ENCODE measurements around the gene CYP17A1.
"Not testable (repeated sequence)": the region's sequence is repeated elsewhere in the genome, so short reads cannot be mapped to it uniquely, and the experiment has no call there.

Gene CYP17A1

DNA sequence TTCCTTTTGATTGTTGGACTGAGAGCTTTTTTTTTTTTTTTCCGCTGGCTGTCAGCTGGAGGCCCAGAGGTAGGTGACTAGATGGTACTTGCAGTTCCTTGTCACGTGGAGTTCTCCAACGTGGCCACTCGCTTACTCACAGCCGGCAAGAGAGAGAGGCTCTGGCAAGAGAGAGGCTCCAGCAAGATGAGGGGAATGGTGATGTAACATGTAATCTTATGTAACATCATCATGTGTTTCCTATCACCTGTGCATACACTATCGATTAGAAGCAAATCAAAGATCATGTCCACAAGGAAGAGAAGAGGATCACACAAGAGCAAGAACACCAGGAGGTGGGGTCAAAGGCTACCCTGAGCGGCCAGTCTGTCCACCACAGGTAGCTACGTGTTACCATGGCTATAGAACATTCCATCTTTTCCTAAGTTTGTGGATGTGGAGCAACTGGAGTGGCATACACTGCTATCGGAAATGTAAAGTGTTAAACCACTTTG, 12.9 kb upstream of the CYP17A1 start:
- DNase-seq (ENCODE audit: low read depth, low spot score) = no peak
- H3K9me3 ChIP-seq (ENCODE audit: insufficient read depth, low read length) = 0 out of 2 replicates have a peak, but pooled peaks cover 4% of the 10 kb centered on the region
- H3K27me3 ChIP-seq (ENCODE audit: insufficient read depth, insufficient read length) = no peaks in the 10 kb centered on the region
- no peaks in the 10 kb centered on the region for H3K4me1 ChIP-seq (ENCODE audit: insufficient read depth, insufficient read length)
- no peak overlapping the region for H3K4me3 ChIP-seq (ENCODE audit: insufficient read length, low read depth)
- H3K9ac ChIP-seq (ENCODE audit: insufficient read length, low read depth) = no peak overlapping the region
- no peaks in the 10 kb centered on the region for H3K36me3 ChIP-seq (ENCODE audit: insufficient read depth, insufficient read length, low read length)
- TF ChIP-seq YY1 (IDR thresholded peaks at IDR 0.05; ENCODE audit: insufficient read depth, insufficient read length) = no peak
- TF ChIP-seq ZNF274 (IDR thresholded peaks at IDR 0.05; ENCODE audit: low read depth, low read length) = no peak
- no peak for TF ChIP-seq SUZ12 (IDR thresholded peaks at IDR 0.05; ENCODE audit: extremely low read depth, insufficient read depth, insufficient read length)

- H3K4me3 ChIP-seq (ENCODE audit: insufficient read length, low read depth) = no peak overlapping the region
- H3K4me1 ChIP-seq (ENCODE audit: insufficient read depth, insufficient read length) = no peaks in the 10 kb centered on the region
- H3K27me3 ChIP-seq (ENCODE audit: insufficient read depth, insufficient read length) = no peaks in the 10 kb centered on the region
- TF ChIP-seq SUZ12 (IDR thresholded peaks at IDR 0.05; ENCODE audit: extremely low read depth, insufficient read depth, insufficient read length) = no peak
- no peak for TF ChIP-seq ZNF274 (IDR thresholded peaks at IDR 0.05; ENCODE audit: low read depth, low read length)
- TF ChIP-seq YY1 (IDR thresholded peaks at IDR 0.05; ENCODE audit: insufficient read depth, insufficient read length) = no peak
- H3K9me3 ChIP-seq (ENCODE audit: insufficient read depth, low read length) = 0 out of 2 replicates have a peak, but pooled peaks cover 6% of the 10 kb centered on the region
- no peaks in the 10 kb centered on the region for H3K36me3 ChIP-seq (ENCODE audit: insufficient read depth, insufficient read length, low read length)
- DNase-seq (ENCODE audit: low read depth, low spot score) = no peak
- no peak overlapping the region for H3K9ac ChIP-seq (ENCODE audit: insufficient read length, low read depth)
These were observed 8.2 kb upstream of the CYP17A1 start for GRCh38 chr10:102845352-102845902.

DNA sequence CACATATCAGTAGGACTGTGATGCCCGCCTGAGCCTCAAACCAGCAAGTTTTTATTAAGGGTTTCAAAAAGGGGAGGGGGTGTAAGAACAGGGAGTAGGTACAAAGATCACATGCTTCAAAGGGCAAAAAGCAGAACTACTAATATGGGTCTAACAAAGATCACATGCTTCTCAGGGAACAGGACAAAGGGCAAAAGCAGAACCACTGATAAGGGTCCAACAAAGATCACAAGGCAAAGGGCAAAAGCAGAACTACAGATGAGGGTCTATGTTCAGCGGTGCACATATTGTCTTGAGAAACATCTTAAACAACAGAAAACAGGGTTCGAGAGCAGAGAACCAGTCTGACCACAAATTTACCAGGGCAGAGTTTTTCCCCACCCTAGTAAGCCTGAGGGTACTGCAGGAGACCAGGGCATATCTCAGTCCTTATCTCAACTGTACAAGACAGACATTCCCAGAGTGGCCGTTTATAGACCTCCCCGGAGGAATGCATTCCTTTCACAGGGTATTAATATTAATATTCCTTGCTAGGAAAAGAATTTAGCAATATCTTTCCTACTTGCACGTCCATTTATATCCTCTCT, 7.1 kb upstream of the CYP17A1 start:
- H3K27me3 ChIP-seq (ENCODE audit: insufficient read depth, insufficient read length); H3K4me3 ChIP-seq (ENCODE audit: insufficient read length, low read depth); H3K9me3 ChIP-seq (ENCODE audit: insufficient read depth, low read length); H3K4me1 ChIP-seq (ENCODE audit: insufficient read depth, insufficient read length); H3K36me3 ChIP-seq (ENCODE audit: insufficient read depth, insufficient read length, low read length); DNase-seq (ENCODE audit: low read depth, low spot score); H3K9ac ChIP-seq (ENCODE audit: insufficient read length, low read depth): not testable (repeated sequence)

- H3K36me3 ChIP-seq (ENCODE audit: insufficient read depth, insufficient read length, low read length); H3K9ac ChIP-seq (ENCODE audit: insufficient read length, low read depth); H3K27me3 ChIP-seq (ENCODE audit: insufficient read depth, insufficient read length); H3K4me1 ChIP-seq (ENCODE audit: insufficient read depth, insufficient read length); DNase-seq (ENCODE audit: low read depth, low spot score); H3K4me3 ChIP-seq (ENCODE audit: insufficient read length, low read depth): not testable (repeated sequence)
- peaks cover 13% of the 10 kb centered on the region for H3K9me3 ChIP-seq (ENCODE audit: insufficient read depth, low read length)
These were observed 5.9 kb upstream of the CYP17A1 start for GRCh38 chr10:102843139-102843538.

- no peaks in the 10 kb centered on the region for H3K4me1 ChIP-seq (ENCODE audit: insufficient read depth, insufficient read length)
- H3K9ac ChIP-seq (ENCODE audit: insufficient read length, low read depth) = no peak overlapping the region
- no peak overlapping the region for H3K4me3 ChIP-seq (ENCODE audit: insufficient read length, low read depth)
- peaks cover 25% of the 10 kb centered on the region for H3K9me3 ChIP-seq (ENCODE audit: insufficient read depth, low read length)
- no peaks in the 10 kb centered on the region for H3K27me3 ChIP-seq (ENCODE audit: insufficient read depth, insufficient read length)
- no peak for TF ChIP-seq ZNF274 (IDR thresholded peaks at IDR 0.05; ENCODE audit: low read depth, low read length)
- no peak for TF ChIP-seq SUZ12 (IDR thresholded peaks at IDR 0.05; ENCODE audit: extremely low read depth, insufficient read depth, insufficient read length)
- H3K36me3 ChIP-seq (ENCODE audit: insufficient read depth, insufficient read length, low read length) = no peaks in the 10 kb centered on the region
- DNase-seq (ENCODE audit: low read depth, low spot score) = no peak
These were observed 4.7 kb upstream of the CYP17A1 start for GRCh38 chr10:102841827-102842345.

- not testable (repeated sequence) for DNase-seq (ENCODE audit: low read depth, low spot score); H3K4me3 ChIP-seq (ENCODE audit: insufficient read length, low read depth); H3K4me1 ChIP-seq (ENCODE audit: insufficient read depth, insufficient read length); H3K36me3 ChIP-seq (ENCODE audit: insufficient read depth, insufficient read length, low read length); H3K27me3 ChIP-seq (ENCODE audit: insufficient read depth, insufficient read length); H3K9ac ChIP-seq (ENCODE audit: insufficient read length, low read depth)
- peaks cover 20% of the 10 kb centered on the region for H3K9me3 ChIP-seq (ENCODE audit: insufficient read depth, low read length)
These were observed 1.2 kb upstream of the CYP17A1 start for GRCh38 chr10:102838276-102838927.

GRCh38 chr10:102835007-102835482, 2.2 kb downstream of the CYP17A1 start:
- H3K4me3 ChIP-seq (ENCODE audit: insufficient read length, low read depth) = no peak overlapping the region
- peaks cover 20% of the 10 kb centered on the region for H3K9me3 ChIP-seq (ENCODE audit: insufficient read depth, low read length)
- H3K4me1 ChIP-seq (ENCODE audit: insufficient read depth, insufficient read length) = peaks cover 2% of the 10 kb centered on the region
- TF ChIP-seq YY1 (IDR thresholded peaks at IDR 0.05; ENCODE audit: insufficient read depth, insufficient read length) (no peak), ZNF274 (IDR thresholded peaks at IDR 0.05; ENCODE audit: low read depth, low read length) (no peak), SUZ12 (IDR thresholded peaks at IDR 0.05; ENCODE audit: extremely low read depth, insufficient read depth, insufficient read length) (no peak)
- peak; percentile 66 for DNase-seq (ENCODE audit: low read depth, low spot score)
- H3K36me3 ChIP-seq (ENCODE audit: insufficient read depth, insufficient read length, low read length) = no peaks in the 10 kb centered on the region
- no peaks in the 10 kb centered on the region for H3K27me3 ChIP-seq (ENCODE audit: insufficient read depth, insufficient read length)
- H3K9ac ChIP-seq (ENCODE audit: insufficient read length, low read depth) = no peak overlapping the region
